CD8-positive, alpha-beta memory T cell (primary cell): ENCODE data around the gene TES. TPM values are rescaled to one million over a fixed set of nuclear protein-coding genes. Genes with fewer than 3 reads are reported as not detected.

Source experiments
- CTCF ChIA-PET: fragments of 350-600 bp; sonication (Branson Sonifier 250); formaldehyde crosslinking; loops from one replicate; lab custom pipeline; 2021; ENCODE audit warnings: antibody characterized with exemption; lab: Charles Lee
- POLR2A ChIA-PET: fragments of 350-600 bp; sonication (Branson Sonifier 250); formaldehyde crosslinking; loops from one replicate; lab custom pipeline; 2021; ENCODE audit warnings: antibody characterized with exemption; lab: Charles Lee
- DNase-seq, 5 donors: peaks; one replicate each; pipeline versions ENCODE4 v3.0.0 to v3.0.0-alpha.2; 2020 to 2022; ENCODE audit warnings: mixed read lengths in 1 of 5
- H3K27ac ChIP-seq: one replicate; pipeline ENCODE4 v1.7.0; 2013; ENCODE audit warnings: low read depth, mild to moderate bottlenecking, low read length, moderate library complexity
- H3K27me3 ChIP-seq: 2 replicates; pipeline ENCODE4 v1.7.0; 2013; ENCODE audit warnings: low read length, mild to moderate bottlenecking; ENCODE audit not compliant: insufficient read depth, poor library complexity, severe bottlenecking
- H3K36me3 ChIP-seq: 2 replicates; pipeline ENCODE4 v1.7.0; 2013; ENCODE audit warnings: mild to moderate bottlenecking, low read length, moderate library complexity; ENCODE audit not compliant: insufficient read depth
- H3K4me1 ChIP-seq: 2 replicates; pipeline ENCODE4 v1.7.0; 2013; ENCODE audit warnings: mild to moderate bottlenecking, low read length, moderate library complexity; ENCODE audit not compliant: insufficient read depth
- H3K4me3 ChIP-seq: 2 replicates; pipeline ENCODE4 v1.7.0; 2013; ENCODE audit warnings: mild to moderate bottlenecking, low read length
- H3K9me3 ChIP-seq: 2 replicates; pipeline ENCODE4 v1.7.0; 2013; ENCODE audit warnings: mild to moderate bottlenecking, low read length
- H3K27ac Mint-ChIP-seq, 8 donors: one replicate each; pipeline ENCODE4 v1.8.0; 2020 to 2021; ENCODE audit warnings: mixed read lengths in 8 of 8, mild to moderate bottlenecking in 6 of 8, inconsistent platforms in 3 of 8, moderate library complexity in 3 of 8
- H3K27me3 Mint-ChIP-seq, 2 donors: one replicate each; pipeline ENCODE4 v1.8.0; 2020 to 2021; ENCODE audit warnings: mixed read lengths in 2 of 2, mild to moderate bottlenecking in 1 of 2, moderate library complexity in 1 of 2
- H3K36me3 Mint-ChIP-seq, 3 donors: one replicate each; pipeline ENCODE4 v1.8.0; 2020 to 2021; ENCODE audit warnings: mixed read lengths in 3 of 3, inconsistent platforms in 1 of 3, mild to moderate bottlenecking in 1 of 3
- H3K4me1 Mint-ChIP-seq, 3 donors: one replicate each; pipeline ENCODE4 v1.8.0; 2020 to 2021; ENCODE audit warnings: mixed read lengths in 3 of 3, inconsistent platforms in 1 of 3, mild to moderate bottlenecking in 1 of 3
- H3K4me3 Mint-ChIP-seq, 7 donors: one replicate each; pipeline ENCODE4 v1.8.0; 2020 to 2021; ENCODE audit warnings: mixed read lengths in 7 of 7, mild to moderate bottlenecking in 6 of 7, moderate library complexity in 4 of 7, inconsistent platforms in 2 of 7
- H3K9me3 Mint-ChIP-seq, 5 donors: one replicate each; pipeline ENCODE4 v1.8.0; 2020 to 2022; ENCODE audit warnings: mixed read lengths in 5 of 5, mild to moderate bottlenecking in 3 of 5, moderate library complexity in 2 of 5, inconsistent platforms in 1 of 5
- polyA plus RNA-seq: library from polyadenylated mRNA; unstranded; fragments of 300-500 nt; fragmentation: Illumina TruSeq; gene quantifications from one replicate; pipeline ENCODE4 v1.2.3, GENCODE V29; 2021
- total RNA-seq, 2 experiments: library from RNA; stranded (reverse); gene quantifications; one replicate each; pipeline ENCODE4 v1.2.3, GENCODE V29; 2021

Gene TES
- total and polyA plus RNA-seq, 3 experiments from 2014 or later = 58.4 to 193 (median 59.0) TPM

DNA sequence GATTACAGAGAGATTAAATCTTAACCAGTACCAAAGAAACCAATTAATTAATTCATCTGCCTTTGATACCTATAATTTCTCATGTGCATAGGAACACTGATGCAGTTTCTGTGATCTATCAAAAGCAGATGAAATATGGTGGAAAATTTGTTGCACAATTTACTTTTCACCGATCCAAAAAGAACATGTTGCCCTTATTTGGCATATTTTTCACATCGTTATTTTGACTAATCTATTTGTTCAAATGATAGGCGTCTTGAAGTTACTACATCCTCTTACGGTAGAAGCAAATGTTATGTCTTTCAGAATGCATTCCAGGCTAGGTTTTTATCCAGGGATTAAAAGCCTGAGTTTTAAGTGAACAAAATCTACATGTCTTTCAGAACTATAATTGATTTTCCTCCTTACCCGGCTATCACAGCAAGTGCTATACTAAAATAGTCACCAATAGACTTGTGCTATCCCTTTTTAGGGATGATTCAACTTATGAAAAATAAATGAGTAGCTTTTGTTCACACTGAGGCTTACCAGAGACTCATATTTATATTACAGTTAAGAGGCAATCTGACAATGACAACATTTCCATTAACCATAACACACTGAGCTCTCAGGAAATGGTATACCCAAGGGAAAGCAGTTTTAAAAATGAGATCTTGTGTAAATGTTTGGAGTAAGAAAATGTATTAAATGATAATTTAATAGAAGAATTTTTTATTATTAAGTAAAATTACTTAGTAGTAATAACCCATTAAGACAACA, 16.8 kb upstream of the TES start:
- Histone ChIP-seq H3K4me3 (no peak overlapping the region), H3K9me3 (no peaks in the 10 kb centered on the region), H3K27ac (no peak overlapping the region), H3K27me3 (no peaks in the 10 kb centered on the region), H3K4me1 (no peaks in the 10 kb centered on the region), H3K36me3 (no peaks in the 10 kb centered on the region)
- H3K27ac Mint-ChIP-seq = no peak overlapping the region
- no peaks in the 10 kb centered on the region for H3K36me3 Mint-ChIP-seq
- ChIA-PET POLR2A (no interaction called here), CTCF (no interaction called here)
- H3K4me3 Mint-ChIP-seq = no peak overlapping the region
- DNase-seq = no peak
- H3K4me1 Mint-ChIP-seq = no peaks in the 10 kb centered on the region
- H3K9me3 Mint-ChIP-seq = no peaks in the 10 kb centered on the region
- peaks cover 2 to 7% of the 10 kb centered on the region in 2 donors for H3K27me3 Mint-ChIP-seq

DNA sequence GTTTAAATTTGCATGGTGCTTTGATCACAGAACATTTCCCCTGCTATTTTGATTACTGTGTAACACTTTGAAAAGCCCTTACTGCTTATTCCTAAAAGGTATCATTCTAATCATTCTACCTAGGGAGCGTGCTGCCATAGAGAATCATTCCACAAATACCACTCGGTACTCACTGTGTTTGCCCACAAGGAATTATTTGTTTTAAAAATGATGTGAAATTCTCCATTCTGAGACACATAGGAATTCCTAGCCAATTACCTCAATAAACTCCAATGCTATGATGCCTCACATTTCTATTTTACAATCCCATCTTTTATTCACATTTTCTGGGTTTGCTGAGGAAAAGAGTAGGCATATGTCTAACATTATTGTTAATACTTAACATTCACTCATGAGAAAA, 16.2 kb upstream of the TES start:
- Histone ChIP-seq H3K36me3 (no peaks in the 10 kb centered on the region), H3K4me3 (no peak overlapping the region), H3K9me3 (no peaks in the 10 kb centered on the region), H3K27me3 (no peaks in the 10 kb centered on the region), H3K27ac (no peak overlapping the region), H3K4me1 (no peaks in the 10 kb centered on the region)
- Mint-ChIP-seq H3K9me3 (no peaks in the 10 kb centered on the region), H3K27me3 (peaks cover 2 to 7% of the 10 kb centered on the region in 2 donors), H3K4me1 (no peaks in the 10 kb centered on the region), H3K36me3 (no peaks in the 10 kb centered on the region), H3K27ac (no peak overlapping the region), H3K4me3 (no peak overlapping the region)
- POLR2A ChIA-PET = no interaction called here
- CTCF ChIA-PET = no interaction called here
- no peak for DNase-seq

DNA sequence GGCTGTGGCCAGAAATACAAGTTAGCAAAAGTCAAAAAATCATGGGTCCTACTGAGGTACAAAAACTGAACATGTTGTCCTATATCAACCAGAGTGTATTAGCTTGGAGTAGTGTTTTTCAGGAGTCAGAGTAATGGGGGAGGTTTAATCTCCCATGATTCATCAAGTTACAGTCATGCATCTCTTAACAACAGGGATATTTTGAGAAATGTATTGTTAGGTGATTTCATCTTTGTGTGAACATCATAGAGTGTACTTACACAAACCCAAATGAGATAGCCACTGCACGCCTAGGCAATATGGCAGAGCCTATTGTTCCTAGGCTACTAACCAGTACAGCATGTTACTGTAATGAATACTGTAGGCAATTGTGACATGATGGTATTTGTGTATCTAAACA, 14.9 kb upstream of the TES start:
- CTCF ChIA-PET = interaction anchor here (1.9 kb wide), 1 partner anchor 14 kb away, joined by 9 read pairs; no protein-coding TSS in a partner anchor
- POLR2A ChIA-PET = no interaction called here
- Mint-ChIP-seq H3K36me3 (no peaks in the 10 kb centered on the region), H3K4me3 (no peak overlapping the region), H3K27me3 (peaks cover 2 to 7% of the 10 kb centered on the region in 2 donors), H3K27ac (no peak overlapping the region), H3K9me3 (no peaks in the 10 kb centered on the region), H3K4me1 (no peaks in the 10 kb centered on the region)
- DNase-seq = no peak
- no peaks in the 10 kb centered on the region for H3K36me3 ChIP-seq
- no peaks in the 10 kb centered on the region for H3K4me1 ChIP-seq
- H3K9me3 ChIP-seq = no peaks in the 10 kb centered on the region
- H3K27ac ChIP-seq = no peak overlapping the region
- H3K27me3 ChIP-seq = no peaks in the 10 kb centered on the region
- no peak overlapping the region for H3K4me3 ChIP-seq

DNA sequence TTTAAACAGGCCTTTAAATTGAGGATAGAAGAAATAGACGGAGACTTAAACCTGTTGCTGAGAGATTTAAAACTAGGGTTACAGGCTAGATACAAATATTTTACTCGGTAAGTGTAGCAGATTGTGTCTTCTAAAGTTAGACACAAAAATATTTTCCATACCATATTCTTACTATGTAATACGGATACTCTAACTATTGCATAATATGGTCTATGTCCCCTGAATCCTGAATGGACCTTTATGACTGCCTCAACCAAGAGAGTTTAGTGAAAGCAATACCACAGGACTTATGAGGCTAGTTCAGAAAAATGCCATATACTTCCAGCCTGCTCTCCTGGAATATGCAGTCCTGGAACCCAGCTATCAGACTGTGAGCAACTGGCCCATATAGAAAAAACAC, 13.4 kb upstream of the TES start:
- CTCF ChIA-PET = interaction anchor here (2.3 to 5.7 kb wide), 2 partner anchors 14 to 16 kb away, joined by 10 to 27 read pairs; partner anchors contain the start of gene TES
- no peaks in the 10 kb centered on the region for H3K27me3 ChIP-seq
- H3K27ac Mint-ChIP-seq = no peak overlapping the region
- H3K4me3 Mint-ChIP-seq = no peak overlapping the region
- no peaks in the 10 kb centered on the region for H3K4me1 ChIP-seq
- no peak overlapping the region for H3K27ac ChIP-seq
- H3K36me3 ChIP-seq = no peaks in the 10 kb centered on the region
- H3K9me3 ChIP-seq = no peaks in the 10 kb centered on the region
- no peaks in the 10 kb centered on the region for H3K9me3 Mint-ChIP-seq
- peaks cover 0 to 5% of the 10 kb centered on the region in 2 donors for H3K27me3 Mint-ChIP-seq
- H3K4me1 Mint-ChIP-seq = no peaks in the 10 kb centered on the region
- no peak for DNase-seq
- H3K36me3 Mint-ChIP-seq = no peaks in the 10 kb centered on the region
- H3K4me3 ChIP-seq = no peak overlapping the region
- POLR2A ChIA-PET = no interaction called here

DNA sequence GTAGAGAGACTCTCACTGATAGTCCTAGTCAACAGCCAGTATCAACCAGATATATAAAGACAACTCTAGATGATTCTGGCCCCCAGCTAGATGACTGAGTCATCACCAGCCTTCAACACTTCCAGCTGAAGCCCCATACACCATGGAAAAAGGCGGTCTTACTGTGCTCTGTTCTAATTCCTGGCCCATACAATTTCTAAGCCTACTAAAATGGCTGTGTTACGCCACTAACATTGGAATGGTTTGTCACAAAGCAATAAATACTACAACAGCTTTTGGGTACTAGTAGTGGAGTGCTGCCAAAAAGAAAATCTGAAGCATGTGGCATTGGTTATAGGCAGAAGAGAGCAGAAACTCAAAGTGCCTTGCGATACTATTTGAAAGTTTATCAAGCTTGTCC, 13.0 kb upstream of the TES start:
- DNase-seq = no peak
- H3K27me3 ChIP-seq = no peaks in the 10 kb centered on the region
- H3K27ac Mint-ChIP-seq = no peak overlapping the region
- H3K36me3 Mint-ChIP-seq = no peaks in the 10 kb centered on the region
- H3K4me3 ChIP-seq = no peak overlapping the region
- no peaks in the 10 kb centered on the region for H3K36me3 ChIP-seq
- H3K9me3 Mint-ChIP-seq = no peaks in the 10 kb centered on the region
- no peaks in the 10 kb centered on the region for H3K4me1 Mint-ChIP-seq
- H3K4me1 ChIP-seq = no peaks in the 10 kb centered on the region
- H3K9me3 ChIP-seq = no peaks in the 10 kb centered on the region
- no peak overlapping the region for H3K27ac ChIP-seq
- no peak overlapping the region for H3K4me3 Mint-ChIP-seq
- peaks cover 0 to 4% of the 10 kb centered on the region in 2 donors for H3K27me3 Mint-ChIP-seq
- ChIA-PET POLR2A (no interaction called here), CTCF (interaction anchor here (2.3 to 5.7 kb wide), 2 partner anchors 13 to 17 kb away, joined by 10 to 27 read pairs; partner anchors contain the start of gene TES)

DNA sequence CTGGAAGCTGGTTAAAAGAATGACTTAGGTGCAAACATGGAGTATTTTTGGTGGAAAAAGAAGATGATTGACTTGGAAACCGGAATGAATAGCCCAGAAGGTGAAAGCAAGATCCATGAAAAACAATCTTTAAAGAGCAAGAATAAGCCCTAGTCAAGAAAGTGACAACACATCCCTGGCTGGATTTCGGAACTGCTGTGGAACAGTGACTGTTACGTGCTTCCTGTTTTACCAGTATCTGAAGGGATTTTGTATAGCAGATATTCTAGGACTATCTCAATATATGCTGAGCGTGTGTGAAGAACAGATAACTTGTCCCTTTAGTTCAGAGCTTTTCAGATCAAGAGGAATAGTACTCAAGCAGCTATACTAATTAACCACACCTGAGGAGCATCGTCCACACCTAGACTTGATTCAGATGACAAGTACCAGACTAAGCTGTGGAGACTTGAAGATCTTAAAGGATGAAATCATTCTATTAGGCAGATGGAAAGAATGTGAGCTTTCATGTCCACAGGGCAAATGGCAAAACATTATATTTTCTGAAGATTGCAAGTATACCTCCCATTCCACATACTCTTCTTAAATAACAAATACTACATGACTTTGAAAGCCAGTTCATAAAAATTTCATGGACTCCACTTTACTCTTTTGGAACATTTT, 11.5 kb upstream of the TES start:
- Mint-ChIP-seq H3K4me3 (no peak overlapping the region), H3K27me3 (peaks cover 0 to 4% of the 10 kb centered on the region in 2 donors), H3K4me1 (no peaks in the 10 kb centered on the region), H3K9me3 (no peaks in the 10 kb centered on the region), H3K36me3 (no peaks in the 10 kb centered on the region), H3K27ac (no peak overlapping the region)
- ChIA-PET POLR2A (no interaction called here), CTCF (interaction anchor here (2.3 to 6.3 kb wide), 3 partner anchors 12 to 38 kb away, joined by 10 to 27 read pairs (median 23); partner anchors contain the start of gene TES)
- H3K27ac ChIP-seq = no peak overlapping the region
- no peak for DNase-seq
- H3K4me1 ChIP-seq = no peaks in the 10 kb centered on the region
- no peaks in the 10 kb centered on the region for H3K9me3 ChIP-seq
- no peaks in the 10 kb centered on the region for H3K36me3 ChIP-seq
- H3K4me3 ChIP-seq = no peak overlapping the region
- no peaks in the 10 kb centered on the region for H3K27me3 ChIP-seq

DNA sequence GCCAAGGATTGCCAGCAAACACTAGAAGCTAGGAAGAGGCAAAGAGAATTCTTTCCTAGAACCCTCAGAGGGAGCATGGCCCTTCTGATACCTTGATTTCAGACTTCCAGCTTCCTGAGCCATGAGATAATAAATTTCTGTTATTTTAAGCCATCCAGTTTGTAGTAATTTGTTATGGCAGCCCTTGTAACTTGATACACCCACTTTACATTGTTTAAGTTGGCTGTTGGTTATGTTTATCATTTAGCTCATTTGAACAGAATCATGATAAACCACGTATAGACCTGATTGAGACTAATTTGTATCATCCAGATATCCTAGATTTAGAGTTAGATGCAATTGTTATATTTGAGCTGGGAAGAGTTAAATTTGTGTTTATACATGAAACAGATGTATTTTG, 9.4 kb upstream of the TES start:
- Mint-ChIP-seq H3K36me3 (no peaks in the 10 kb centered on the region), H3K9me3 (no peaks in the 10 kb centered on the region), H3K4me1 (no peaks in the 10 kb centered on the region), H3K4me3 (no peak overlapping the region), H3K27ac (no peak overlapping the region), H3K27me3 (no peaks in the 10 kb centered on the region)
- H3K9me3 ChIP-seq = no peaks in the 10 kb centered on the region
- no peak for DNase-seq
- no peaks in the 10 kb centered on the region for H3K27me3 ChIP-seq
- CTCF ChIA-PET = interaction anchor here (0.6 to 6.3 kb wide), 4 partner anchors 10 to 35 kb away, joined by 3 to 27 read pairs (median 14); partner anchors contain the start of gene TES
- no peak overlapping the region for H3K27ac ChIP-seq
- H3K4me3 ChIP-seq = no peak overlapping the region
- POLR2A ChIA-PET = no interaction called here
- no peaks in the 10 kb centered on the region for H3K36me3 ChIP-seq
- H3K4me1 ChIP-seq = no peaks in the 10 kb centered on the region

DNA sequence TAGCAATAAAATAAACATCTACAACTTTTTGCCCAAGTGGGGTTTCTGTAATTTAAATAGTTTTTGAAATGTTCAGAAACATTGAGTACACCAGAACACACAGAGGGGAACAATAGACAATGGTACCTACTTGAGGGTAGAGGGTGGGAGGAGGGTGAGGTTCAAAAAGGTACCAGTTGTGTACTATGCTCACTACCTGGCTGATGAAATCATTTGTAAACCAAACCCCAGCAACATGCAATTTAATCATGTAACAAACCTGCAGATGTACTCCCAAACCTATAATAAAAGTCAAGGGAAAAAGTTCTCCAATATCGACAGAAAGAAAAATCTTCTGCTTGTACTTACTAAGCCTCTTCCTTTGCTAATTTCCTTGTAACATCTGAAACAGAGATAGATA, 4.2 kb upstream of the TES start:
- Mint-ChIP-seq H3K27me3 (no peaks in the 10 kb centered on the region), H3K4me1 (peaks cover 8 to 14% (median 12%) of the 10 kb centered on the region in 3 donors), H3K4me3 (no peak overlapping the region), H3K9me3 (peaks cover 0 to 4% (median 0%) of the 10 kb centered on the region in 5 donors), H3K27ac (no peak overlapping the region), H3K36me3 (peaks cover 0 to 4% (median 0%) of the 10 kb centered on the region in 3 donors)
- H3K4me3 ChIP-seq = no peak overlapping the region
- no peaks in the 10 kb centered on the region for H3K27me3 ChIP-seq
- ChIA-PET CTCF (interaction anchor here (1.1 to 1.2 kb wide), 2 partner anchors 25 to 26 kb away, joined by 3 read pairs; no protein-coding TSS in a partner anchor), POLR2A (no interaction called here)
- no peak for DNase-seq
- H3K9me3 ChIP-seq = no peaks in the 10 kb centered on the region
- peaks cover 10% of the 10 kb centered on the region for H3K4me1 ChIP-seq
- H3K36me3 ChIP-seq = no peaks in the 10 kb centered on the region
- H3K27ac ChIP-seq = no peak overlapping the region
